CD4-positive, alpha-beta T cell treated with Interleukin-17A for 1 hour (primary cell): ENCODE results near the gene TXN2.
"Not testable (repeated sequence)": the region's sequence is repeated elsewhere in the genome, so short reads cannot be mapped to it uniquely, and the experiment has no call there.

Experiments used
- DNase-seq: peaks from one replicate; pipeline ENCODE4 v3.0.0-alpha.2; 2020

TXN2 gene

DNA sequence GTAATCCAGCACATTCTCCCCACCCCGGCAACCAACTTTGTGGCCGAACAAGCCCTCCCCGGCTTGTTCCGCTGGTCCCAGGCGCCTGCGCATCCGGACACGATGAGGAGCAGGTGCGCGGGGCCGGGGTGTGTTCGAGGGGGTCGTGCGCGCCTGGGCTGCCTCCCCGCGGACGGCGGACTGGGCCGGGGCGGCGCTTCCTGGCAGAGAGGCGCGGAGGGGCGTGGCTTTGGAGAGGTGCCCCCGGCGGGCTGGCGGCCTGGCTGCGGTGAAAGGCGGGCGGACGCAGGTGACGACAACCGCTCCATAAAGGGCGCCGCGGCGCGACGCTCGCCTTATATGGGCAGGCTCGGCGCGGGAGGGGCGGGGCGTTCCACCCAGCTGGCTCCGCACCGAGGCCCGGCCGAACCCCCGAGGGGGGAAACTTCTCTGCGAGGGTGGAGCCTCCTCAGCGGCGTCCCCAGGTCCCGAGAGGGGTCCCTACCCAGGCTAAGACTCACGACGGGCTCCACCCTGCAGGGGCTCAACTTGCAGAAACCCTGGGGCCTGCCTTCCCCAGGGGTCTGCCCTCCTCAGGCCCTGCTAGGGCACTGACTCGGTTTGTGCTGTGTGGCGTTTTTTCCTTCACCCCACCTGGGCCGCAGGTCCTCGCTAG, 26.4 kb downstream of the TXN2 start:
- peak; percentile 95 for DNase-seq

DNA sequence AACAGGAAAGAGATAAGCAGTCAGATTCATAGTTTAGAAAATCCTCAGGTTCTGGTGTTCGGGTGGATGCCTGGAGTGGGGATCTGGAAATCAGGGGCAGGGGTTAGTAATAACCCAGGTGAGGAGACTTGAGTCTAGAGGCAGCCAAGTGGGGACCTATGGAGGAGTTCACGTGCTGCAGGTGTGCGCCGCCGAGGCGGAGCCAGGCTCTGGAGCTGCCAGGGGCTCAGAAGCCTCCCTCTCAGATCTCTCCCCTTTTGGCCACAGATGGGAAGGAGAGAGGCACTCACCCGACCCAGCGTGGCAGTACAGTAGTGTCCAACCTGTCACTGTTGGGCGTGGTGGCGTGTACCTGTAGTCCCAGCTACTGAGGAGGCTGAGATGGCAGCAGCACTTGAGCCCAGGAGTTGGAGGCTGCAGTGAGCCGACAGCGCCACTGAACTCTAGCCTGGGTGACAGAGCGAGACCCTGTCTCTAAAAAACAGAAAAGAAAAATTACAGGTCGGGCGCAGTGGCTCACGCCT, 27.5 kb downstream of the TXN2 start:
- DNase-seq: no peak

DNA sequence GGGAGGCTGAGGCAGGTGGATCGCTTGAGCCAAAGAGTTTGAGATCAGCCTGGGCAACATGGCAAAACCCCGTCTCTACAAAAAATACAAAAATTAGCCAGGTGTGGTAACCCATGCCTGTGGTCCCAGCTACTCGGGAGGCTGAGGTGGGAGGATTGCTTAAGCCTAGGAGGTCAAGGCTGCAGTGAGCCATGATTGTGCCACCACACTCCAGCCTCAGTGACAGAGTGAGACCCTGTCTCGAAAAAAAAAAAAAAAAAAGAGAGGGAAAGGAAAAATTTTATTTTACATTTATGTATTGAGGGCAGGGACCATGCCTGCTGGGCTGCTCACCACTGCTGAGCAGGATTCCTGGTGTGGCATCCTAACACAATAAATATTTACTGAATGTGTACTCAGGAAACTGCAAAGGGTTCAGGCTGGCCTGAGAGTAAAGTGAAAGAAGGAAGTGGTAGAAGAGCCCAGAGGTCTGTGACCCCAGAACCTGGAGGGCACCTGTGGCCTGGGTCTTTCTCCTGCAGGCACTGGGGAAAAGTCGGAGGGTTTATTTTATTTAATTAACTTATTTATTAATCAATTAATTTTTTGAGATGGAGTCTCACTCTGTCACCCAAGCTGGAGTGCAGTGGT, 28.3 kb downstream of the TXN2 start:
- peak; percentile 13 for DNase-seq

DNA sequence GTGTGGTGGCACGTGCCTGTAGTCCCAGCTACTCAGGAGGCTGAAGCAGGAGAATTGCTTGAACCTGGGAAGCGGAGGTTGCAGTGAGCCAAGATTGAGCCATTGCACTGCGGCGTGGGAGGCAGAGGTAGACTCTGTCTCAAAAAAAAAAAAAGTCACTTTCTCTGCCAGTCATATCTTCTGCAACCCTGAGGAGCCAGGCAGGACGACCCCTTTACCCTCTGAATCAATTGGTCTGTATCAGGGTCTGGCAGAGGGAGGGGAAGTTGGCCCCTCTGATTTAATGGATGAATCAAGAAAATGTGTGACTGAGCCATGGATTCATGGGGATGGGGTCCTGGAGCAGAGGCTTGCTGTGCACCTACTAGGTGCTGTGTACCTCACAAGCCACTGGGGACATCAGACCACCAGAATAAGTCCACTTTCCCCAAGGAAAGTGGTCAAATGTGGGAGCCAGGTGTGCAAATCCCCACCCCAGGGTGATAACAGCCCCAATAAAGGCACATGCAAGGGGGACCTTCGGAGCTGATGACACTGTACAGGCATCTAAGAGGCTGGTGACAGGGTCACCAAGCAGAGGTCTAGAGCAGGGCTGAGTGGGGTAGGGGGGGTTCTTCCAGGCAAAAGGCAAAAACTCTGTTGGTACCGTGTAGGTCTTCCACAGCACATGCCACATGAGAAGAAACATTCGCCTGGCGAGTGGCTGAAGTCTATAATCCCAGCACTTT, 29.0 kb downstream of the TXN2 start:
- peak; percentile 12 for DNase-seq

DNA sequence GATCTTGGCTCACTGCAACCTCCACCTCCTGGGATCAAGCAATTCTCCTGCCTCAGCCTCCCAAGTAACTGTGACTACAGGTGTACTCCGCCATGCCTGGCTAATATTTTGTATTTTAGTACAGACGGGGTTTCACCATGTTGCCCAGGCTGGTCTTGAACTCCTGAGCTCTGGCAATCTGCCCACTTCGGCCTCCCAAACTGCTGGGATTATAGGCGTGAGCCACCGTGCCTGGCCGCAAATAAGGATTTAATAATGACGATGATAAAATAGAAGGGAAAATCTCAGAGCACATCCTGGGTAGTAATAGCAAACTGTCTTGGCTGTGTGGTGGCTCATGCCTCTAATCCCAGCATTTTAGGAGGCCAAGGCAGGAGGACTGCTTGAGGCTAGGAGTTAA, 30.5 kb downstream of the TXN2 start:
- not testable (repeated sequence) for DNase-seq

DNA sequence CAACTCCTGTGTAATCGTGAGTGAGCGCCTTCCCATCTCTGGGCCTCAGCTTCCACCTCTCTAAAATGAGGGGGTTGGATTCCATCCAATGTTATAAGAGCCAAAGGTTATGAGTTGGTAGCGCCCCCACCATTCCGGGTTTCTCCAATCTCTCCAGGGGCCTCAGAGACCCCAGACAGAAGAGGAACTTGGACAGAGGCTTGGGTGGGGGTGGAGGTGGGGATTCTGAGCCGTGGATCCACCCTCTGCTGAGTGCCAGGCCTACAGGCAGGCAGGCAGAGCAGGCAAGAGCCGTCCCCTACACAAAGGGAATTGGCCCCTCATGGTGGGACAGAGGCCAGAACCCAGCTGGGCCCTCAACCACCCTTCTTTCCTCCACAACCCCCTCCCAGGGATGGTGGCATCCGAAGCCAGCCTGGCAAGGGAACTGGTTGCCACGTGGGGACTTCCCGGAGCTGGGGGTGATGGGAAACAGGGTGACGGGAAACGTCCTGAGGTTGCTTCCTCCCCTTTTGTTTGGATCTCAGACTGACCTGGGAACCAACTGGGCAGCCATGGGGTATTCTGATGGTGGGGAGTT, 31.8 kb downstream of the TXN2 start:
- no peak for DNase-seq

DNA sequence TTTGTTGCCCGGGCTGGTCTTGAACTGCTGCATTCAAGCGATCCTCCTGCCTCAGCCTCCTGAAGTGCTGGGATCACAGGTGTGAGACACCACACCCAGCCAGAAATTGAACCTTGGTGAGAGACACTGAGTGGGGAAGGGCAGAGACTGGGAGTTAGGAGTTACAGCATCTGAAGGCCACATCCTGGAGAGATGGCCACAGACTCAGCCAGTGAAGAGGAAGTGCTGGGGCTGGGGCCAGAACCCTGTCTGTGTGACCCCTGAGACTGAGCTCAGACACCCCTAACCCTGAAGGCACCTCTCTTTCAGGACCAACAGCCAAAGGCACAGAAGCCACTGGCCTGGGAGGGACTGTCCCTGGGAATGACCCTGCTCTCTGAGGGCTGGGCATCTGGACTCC, 33.8 kb downstream of the TXN2 start:
- DNase-seq: no peak

DNA sequence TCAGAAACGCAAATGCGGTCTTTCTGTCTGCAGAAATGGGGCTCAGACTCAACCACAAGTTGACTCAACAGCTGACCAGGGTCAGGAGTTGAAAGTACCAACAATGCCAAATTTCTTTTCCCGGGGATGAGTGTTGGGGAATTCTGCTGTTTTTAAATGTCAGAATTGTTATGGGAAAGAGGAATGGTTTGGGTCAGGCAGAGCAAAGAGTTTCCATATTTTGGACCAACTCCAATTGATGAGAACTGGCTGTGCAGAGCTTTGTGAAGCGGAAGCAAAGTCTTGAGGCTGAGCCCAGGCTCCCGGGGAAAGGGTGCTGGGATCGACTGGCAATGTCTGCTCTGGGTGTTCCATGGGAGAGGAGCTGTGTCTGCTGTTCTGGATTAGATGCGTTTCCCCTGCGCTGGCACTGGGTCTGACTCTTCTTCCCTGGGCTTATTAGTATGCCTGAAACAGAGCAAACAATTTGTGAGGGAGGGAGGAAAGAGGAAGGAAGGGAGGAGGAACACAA, 36.2 kb downstream of the TXN2 start:
- DNase-seq: no peak

DNA sequence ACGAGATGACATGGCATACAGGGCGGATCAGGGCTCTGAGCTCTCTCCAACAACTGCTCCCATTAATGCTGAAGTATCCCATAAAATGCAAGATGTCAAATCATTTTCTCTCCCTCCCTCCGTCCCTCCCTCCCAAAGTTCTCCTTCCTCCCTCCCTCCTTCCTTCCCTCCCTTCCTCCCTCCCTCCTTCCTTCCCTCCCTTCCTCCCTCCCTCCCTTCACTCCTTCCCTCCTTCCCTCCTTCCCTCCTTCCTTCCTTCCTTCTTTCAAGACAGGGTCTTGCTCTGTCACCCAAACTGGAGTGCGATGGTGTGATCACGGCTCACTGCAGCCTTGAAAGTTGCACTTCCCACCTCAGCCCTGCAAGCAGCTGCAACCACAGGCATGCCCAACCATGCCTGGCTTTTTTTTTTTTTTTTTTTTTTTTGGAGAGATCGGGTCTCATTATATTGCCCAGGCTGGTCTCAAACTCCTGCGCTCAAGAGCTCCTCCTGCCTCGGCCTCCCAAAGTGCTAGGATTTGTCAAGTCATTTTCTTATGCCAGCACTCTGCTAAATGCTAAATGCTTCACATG, 38.2 kb downstream of the TXN2 start:
- no peak for DNase-seq

DNA sequence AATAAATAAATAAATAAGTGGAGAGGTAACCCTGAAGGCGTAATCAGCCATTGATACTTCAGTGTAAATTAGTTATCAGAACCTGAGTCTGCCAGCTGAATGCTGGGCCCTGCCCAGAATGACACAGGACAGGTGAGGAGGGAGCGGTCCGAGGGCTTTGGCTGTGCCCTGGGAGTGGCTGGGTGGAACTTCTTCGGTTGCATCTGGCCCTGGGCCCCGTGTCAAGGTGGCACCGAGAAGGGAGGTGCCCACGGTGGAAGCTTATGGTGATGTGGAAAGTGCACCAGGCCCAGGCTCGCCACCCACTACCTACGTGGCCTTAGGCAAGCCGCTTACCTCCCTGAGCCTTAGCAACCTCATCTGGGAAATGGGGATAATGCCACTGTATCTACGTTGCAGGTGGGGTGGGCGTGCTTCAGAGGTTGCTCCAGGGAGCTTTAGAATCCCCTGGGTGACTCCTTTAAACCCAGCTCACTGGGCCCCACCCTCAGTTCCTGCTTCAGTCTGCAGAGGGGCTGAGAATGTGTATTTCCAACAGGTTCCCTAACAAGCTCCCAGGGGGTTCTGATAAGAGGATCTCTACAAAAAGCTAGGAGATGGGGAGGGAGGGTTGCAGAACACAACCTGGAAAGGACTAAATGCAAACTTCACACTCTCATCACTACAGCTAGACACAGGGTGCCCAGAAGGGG, 38.8 kb downstream of the TXN2 start:
- DNase-seq: no peak

DNA sequence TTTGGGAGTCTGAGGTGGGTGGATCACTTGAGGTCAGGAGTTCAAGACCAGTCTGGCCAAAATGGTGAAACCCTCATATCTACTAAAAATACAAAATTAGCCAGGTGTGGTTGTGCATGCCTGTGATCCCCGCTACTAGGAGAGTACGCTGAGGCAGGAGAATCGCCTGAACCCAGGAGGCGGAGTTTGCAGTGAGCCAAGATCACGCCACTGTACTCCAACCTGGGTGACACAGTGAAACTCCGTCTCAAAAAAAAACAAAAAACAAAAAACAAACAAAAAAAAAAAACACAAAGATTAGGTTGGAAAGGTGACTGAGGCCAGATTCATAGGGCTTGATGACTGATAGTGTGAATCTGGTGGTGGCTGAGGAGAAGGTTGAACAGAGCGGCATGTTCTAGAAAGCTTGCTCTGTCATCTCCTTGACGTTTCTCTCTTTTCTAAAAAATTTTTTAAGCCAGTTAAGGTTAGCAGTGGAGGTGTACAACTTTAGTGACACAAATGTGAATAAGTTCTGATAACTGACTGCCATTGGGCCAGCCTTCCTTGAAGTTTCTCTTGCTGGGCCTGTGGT, 40.9 kb downstream of the TXN2 start:
- no peak for DNase-seq

DNA sequence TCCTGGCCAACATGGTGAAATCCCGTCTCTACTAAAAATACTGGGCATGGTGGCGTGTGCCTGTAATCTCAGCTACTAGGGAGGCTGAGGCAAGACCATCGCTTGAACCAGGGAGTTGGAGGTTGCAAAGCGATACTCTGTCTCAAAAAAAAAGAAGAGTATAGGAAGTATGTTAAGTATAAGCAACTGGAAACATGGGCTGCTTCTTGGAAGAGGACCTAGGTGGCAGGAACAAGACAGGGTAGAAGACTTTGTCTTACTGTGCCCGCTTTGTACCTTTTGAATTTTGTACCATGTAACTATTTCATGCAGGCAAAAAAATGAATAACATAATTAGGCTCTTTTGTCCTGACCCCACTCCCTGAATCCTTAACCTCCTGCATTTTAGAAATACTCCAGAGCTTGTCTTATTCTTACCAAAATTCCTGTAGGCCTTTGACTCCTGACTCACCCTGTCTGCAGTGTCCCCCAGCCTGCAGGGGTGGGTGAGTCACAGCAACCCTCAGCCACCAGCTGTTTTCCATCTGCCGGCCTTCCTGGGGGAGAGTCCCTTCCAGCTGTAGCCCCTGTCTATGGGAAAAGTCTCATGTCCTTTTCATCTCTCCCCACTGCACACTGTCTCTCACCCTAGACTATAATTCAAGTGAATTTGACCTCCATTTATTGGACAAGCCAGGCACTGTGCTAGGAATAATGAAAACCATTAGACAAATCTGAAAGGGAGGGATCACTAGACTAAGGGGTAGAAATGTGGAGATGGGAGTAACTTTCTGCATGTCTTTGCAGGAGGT, 41.8 kb downstream of the TXN2 start:
- DNase-seq: no peak

DNA sequence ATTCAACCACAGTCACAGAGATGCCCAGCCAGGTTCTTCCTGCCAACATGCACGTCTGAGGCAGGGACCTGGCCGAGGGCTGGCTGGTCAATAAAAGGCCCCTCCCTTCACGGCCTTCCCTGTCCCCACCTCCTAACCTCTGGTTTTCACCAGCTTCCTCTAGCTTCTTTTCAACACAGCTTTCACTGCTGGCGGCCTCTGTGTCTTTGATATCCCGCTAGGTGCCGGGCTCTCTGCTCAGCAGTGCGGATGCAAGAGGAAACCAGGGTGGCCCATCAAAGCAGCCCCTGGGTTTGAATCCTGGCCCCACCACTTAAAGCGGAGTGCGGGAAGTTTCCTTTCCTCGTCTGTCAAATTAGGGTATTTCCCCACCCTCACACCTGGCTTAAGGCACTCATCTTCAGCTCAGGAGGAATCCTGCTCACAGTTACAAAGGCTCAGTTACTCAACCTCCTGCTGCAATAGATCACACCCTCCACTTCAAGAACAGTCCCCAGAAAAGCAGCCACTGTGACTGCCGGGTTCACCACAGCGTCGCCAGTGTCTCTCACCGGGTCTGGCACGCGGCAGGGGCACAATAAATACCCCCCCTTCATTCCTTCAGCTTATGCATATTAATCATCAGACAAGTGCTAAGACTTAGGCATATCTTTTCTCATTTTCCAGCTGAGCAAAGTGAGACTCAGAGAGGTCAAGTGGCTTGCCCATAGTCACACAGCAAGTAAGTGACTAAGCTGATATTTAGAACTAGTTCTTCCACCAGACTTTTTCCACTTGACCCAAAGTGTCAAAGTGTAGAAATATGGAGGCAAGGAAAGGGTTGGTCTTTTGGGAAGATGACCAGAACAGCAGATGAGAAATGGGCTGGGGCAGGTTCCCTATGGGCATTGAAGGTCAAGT, 45.7 kb downstream of the TXN2 start:
- DNase-seq: peak; percentile 88

DNA sequence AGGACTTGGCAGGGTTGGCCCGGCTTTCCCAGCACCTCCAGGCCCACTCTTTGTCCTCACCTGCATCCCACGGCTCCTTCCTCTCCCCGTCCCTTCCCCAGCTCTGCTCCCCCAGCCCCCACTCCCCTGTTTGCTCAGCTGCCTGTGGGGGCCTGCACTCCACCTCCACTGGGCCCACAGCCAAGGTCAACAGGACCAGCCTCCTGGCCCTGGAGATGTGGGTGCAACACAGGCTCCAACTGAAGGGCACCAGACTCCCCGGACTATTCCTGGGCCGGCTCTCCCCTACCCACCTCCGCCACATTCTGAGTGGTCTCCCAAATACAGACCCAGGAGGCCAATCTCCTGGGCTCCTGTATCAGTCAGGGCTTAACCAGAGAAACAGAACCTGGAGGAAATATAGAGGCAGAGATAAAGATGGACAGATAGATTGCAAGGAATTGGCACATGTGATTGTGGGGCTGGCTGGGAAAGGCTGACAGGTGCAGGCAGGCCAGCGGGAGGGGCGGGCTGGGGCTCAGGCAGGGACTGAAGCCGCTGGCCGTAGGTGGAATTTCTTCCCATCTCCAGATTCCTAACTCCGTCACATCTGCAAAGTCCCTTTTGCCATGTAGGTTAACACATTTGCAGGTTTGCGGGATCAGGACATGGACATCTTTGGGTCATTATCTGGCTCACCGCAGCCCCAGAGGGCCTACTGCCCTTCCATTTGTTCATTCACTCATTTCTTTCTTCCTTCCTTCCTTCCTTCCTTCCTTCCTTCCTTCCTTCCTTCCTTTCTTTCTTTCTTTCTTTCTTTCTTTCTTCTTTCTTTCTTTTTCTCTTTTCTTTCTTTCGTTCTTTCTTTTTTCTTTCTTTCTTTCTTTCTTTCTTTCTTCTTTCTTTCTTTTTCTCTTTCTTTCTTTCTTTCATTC, 47.9 kb downstream of the TXN2 start:
- DNase-seq: no peak

DNA sequence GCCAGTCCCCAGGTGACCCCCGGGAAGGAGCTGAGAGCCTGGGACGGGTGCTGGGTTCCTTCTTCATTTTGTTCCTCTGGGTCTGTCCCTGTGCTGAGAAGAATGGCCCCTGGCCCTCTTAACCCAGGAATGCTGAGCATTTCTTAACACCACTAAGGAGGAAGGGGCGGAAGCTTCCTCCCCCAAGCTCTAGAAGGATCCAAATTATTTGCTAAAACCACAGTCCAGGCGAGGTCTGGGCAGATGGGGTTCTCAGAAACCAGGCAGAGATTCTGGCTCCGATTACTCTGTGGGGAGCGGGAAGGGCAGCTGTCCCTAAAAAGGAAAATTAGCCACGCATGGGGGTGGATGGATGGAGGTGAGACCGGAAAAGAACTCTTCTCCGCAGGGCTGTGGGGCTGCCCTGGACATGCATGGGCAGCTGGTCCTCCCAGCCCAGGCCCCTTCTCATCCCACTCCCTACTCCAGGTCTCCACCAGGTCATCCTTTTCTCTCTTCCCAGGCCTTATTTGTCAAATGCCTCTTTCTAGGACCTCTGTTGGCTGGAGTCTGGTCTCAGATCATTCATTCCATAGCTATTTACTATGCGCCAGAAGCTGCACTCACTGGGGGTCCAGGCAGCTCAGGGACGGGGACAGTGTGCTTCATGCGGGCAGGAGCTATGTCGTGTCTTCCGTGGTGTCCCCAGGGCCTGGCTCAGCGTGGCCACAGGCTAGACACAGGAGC, 48.7 kb downstream of the TXN2 start:
- DNase-seq: no peak

DNA sequence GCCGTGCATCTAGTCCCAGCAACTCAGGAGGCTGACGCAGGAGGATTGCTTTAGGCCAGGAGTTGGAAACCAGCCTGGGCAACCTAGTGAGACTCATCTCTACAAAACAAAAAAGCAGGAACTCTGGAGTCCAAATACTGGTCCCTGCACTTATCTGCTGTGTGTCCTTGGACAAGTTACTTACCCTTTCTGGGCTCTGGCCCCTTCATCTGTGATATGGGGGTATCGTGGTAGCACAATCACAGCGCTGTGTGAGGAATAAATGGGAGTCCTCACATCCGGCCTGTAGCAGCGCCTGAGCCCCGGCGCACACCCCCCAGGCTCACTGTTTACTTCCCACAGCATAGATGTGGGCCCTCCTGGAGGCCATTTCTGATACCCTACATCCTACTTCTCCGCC, 49.5 kb downstream of the TXN2 start:
- no peak for DNase-seq

DNA sequence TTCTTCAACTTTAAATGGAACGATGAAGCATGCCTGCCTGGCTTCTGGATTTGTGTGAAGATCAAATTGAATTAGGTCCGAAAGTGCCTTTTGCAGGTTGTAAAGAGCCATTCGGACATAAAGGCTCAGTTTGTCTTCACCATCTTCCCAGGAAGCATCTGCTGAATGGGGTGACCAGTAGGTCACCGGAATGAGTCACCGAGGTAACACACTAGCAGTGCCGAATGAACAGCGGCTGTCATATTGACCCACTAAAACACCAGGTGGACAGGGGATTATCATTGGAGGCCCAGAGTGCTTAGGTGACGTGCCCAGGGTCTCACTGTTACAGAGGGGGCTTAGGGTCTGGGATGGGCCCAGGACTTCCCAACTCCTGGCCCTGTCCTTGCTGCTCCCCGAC, 50.6 kb downstream of the TXN2 start:
- DNase-seq: no peak

DNA sequence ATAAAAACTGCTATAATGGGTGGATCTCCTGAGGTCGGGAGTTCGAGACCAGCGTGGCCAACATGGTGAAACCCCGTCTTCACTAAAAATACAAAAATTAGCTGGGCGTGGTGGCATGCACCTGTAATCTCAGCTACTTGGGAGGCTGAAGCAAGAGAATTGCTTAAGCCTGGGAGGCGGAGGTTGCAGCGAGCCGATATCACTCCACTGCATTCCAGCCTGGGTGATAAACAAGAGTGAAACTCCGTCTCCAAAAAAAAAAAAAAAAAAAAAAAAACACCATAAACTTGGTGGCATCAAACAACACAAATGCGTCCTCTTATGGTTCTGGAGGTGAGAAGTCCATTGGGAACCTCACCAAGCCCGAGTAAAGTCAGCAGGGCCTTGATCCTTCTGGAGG, 53.5 kb downstream of the TXN2 start:
- not testable (repeated sequence) for DNase-seq
